WERI-Rb-1 (cell line): ENCODE results near the gene LRCOL1.
A peak's percentile ranks its signal among the peaks of the same experiment; 100 is the strongest.

Experiments used
- DNase-seq: peaks from one replicate; pipeline ENCODE4 v3.0.0-alpha.2; 2020
- H3K27ac ChIP-seq: fragments of 250-450 bp; sonication (Bioruptor Pico); 2 replicates; pipeline ENCODE4 v1.5.1; 2020; ENCODE audit warnings: mild to moderate bottlenecking, moderate library complexity
- H3K27me3 ChIP-seq: fragments of 250-450 bp; sonication (Bioruptor Pico); 2 replicates; pipeline ENCODE4 v1.5.1; 2021; ENCODE audit warnings: mild to moderate bottlenecking, low read depth, moderate library complexity; ENCODE audit not compliant: insufficient read depth, severe bottlenecking
- H3K36me3 ChIP-seq: fragments of 250-450 bp; sonication (Bioruptor Pico); 2 replicates; pipeline ENCODE4 v1.5.1; 2020; ENCODE audit warnings: mild to moderate bottlenecking, moderate library complexity
- H3K4me3 ChIP-seq: 2 replicates; pipeline ENCODE4 v1.5.1; 2011; ENCODE audit warnings: low read depth, mild to moderate bottlenecking, control low read depth, low read length
- H3K9me3 ChIP-seq: fragments of 250-450 bp; sonication (Bioruptor Pico); 2 replicates; pipeline ENCODE4 v1.5.1; 2021; ENCODE audit warnings: mild to moderate bottlenecking, moderate library complexity; ENCODE audit not compliant: severe bottlenecking
- TF ChIP-seq, protein P1 (sequence below): IDR thresholded peaks from 2 replicates; pipeline ENCODE4 v1.5.1; 2011; ENCODE audit warnings: low read depth, mild to moderate bottlenecking, control low read depth, inconsistent platforms, low read length

The LRCOL1 gene

GRCh38 chr12:132625731-132626430 lies 15.5 kb upstream of the LRCOL1 start:
- TF ChIP-seq, protein P1, sequence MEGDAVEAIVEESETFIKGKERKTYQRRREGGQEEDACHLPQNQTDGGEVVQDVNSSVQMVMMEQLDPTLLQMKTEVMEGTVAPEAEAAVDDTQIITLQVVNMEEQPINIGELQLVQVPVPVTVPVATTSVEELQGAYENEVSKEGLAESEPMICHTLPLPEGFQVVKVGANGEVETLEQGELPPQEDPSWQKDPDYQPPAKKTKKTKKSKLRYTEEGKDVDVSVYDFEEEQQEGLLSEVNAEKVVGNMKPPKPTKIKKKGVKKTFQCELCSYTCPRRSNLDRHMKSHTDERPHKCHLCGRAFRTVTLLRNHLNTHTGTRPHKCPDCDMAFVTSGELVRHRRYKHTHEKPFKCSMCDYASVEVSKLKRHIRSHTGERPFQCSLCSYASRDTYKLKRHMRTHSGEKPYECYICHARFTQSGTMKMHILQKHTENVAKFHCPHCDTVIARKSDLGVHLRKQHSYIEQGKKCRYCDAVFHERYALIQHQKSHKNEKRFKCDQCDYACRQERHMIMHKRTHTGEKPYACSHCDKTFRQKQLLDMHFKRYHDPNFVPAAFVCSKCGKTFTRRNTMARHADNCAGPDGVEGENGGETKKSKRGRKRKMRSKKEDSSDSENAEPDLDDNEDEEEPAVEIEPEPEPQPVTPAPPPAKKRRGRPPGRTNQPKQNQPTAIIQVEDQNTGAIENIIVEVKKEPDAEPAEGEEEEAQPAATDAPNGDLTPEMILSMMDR = no peak
- no peak for DNase-seq
- H3K9me3 ChIP-seq = no peaks in the 10 kb centered on the region
- peaks cover 71% of the 10 kb centered on the region for H3K36me3 ChIP-seq
- no peaks in the 10 kb centered on the region for H3K27me3 ChIP-seq
- no peak overlapping the region for H3K4me3 ChIP-seq
- no peak overlapping the region for H3K27ac ChIP-seq

GRCh38 chr12:132624910-132625630 lies 14.7 kb upstream of the LRCOL1 start:
- Histone ChIP-seq H3K36me3 (peaks cover 63% of the 10 kb centered on the region), H3K27ac (no peak overlapping the region), H3K9me3 (no peaks in the 10 kb centered on the region), H3K4me3 (no peak overlapping the region), H3K27me3 (no peaks in the 10 kb centered on the region)
- no peak for DNase-seq
- TF ChIP-seq, protein P1 = no peak

DNA sequence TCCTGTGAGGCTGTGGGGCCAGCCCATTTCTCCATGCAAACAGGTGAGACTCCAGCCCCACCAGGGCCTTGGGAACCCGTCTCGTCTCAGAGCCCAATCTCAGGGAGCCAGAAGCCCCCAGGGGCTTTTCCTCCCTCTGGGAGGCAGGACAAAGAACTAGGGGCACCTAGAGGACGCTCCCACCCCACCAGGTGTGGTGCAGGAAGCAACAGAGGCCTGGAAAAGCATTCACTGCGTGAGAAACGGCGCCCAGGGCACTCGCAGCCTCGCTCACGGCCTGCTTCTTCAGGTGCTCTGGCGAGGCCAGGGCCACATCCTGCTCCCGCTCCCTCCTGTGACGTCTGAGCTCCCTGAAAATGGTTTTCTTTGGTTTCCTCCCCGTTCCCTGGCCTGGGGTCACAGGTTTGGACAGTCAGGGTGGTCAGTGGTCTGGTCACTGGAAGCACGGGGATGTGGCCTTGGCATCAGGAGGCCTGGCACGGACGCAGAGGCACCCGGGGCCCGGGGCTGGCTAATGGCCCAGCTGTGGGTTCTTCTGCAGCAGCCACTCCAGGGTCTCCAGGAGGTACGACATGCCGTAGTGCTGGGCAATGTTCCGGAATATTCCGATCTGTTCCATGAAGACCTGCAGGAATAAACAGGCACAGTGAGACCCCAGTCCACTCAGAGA lies 13.9 kb upstream of the LRCOL1 start:
- no peak overlapping the region for H3K4me3 ChIP-seq
- no peak for DNase-seq
- TF ChIP-seq, protein P1 = no peak
- no peaks in the 10 kb centered on the region for H3K27me3 ChIP-seq
- no peaks in the 10 kb centered on the region for H3K9me3 ChIP-seq
- peak overlapping the region; percentile 16; the same call in 1 of the 2 replicates for H3K27ac ChIP-seq
- peaks cover 55% of the 10 kb centered on the region for H3K36me3 ChIP-seq

- DNase-seq = no peak
- peak overlapping the region; percentile 16; the same call in 1 of the 2 replicates for H3K27ac ChIP-seq
- TF ChIP-seq, protein P1 = no peak
- H3K27me3 ChIP-seq = no peaks in the 10 kb centered on the region
- peaks cover 46% of the 10 kb centered on the region for H3K36me3 ChIP-seq
- no peaks in the 10 kb centered on the region for H3K9me3 ChIP-seq
- H3K4me3 ChIP-seq = no peak overlapping the region
Observed at GRCh38 chr12:132623072-132623869, 12.9 kb upstream of the LRCOL1 start.

DNA sequence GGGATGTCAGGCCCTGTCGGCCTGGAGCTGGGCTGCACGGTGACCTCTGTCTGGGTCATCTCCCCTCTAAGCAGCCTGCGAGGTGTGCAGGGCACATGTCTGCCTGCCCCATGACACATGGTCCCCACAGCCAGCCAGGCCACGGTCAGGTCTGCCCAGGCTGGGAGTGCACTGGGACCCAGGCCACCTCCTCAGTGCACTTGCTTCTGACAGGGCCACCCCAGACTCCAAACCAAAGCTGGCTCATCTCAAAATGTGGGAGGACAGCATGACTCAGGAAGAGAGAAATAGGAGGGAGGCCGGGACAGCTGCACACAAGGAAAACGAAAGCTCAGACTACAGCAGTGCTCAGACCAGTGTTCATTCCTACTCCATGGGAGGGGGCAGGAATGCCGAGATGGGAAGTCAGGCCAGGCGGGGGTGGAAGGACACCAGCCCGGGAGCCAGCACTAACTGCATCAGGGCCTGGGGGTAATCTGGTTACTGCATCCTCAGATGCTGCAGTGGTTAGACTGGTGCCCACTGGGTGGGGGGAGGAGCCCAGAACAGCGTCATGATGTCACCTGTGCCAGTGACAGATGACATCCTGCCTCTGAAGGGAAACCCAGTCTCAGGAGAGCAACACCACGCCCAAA lies 12.2 kb upstream of the LRCOL1 start:
- Histone ChIP-seq H3K4me3 (no peak overlapping the region), H3K9me3 (no peaks in the 10 kb centered on the region), H3K27ac (peak overlapping the region; percentile 20; the same call in 1 of the 2 replicates), H3K27me3 (peaks cover 4% of the 10 kb centered on the region), H3K36me3 (peaks cover 41% of the 10 kb centered on the region)
- DNase-seq = no peak
- TF ChIP-seq, protein P1 = no peak
